T47D (cell line): ENCODE measurements around the gene BCAS3.

Source experiments
- DNase-seq, 2 experiments: peaks; one replicate each; pipeline versions ENCODE4 v3.0.0 to v3.0.0-alpha.2; 2011 to 2012; ENCODE audit warnings: low read depth in 1 of 2, low spot score in 1 of 2
- JUND ChIP-seq: IDR thresholded peaks from 2 replicates; pipeline ENCODE4 v1.6.1; 2012; ENCODE audit warnings: low read depth
- in situ Hi-C: cut with HindIII; loops from 2 replicates; pipeline ENCODE4 v1.10.0; 2016; ENCODE audit warnings: low sequenced_read_pairs, low pct_unique_long_range_greater_than_20kb

BCAS3 gene

DNA sequence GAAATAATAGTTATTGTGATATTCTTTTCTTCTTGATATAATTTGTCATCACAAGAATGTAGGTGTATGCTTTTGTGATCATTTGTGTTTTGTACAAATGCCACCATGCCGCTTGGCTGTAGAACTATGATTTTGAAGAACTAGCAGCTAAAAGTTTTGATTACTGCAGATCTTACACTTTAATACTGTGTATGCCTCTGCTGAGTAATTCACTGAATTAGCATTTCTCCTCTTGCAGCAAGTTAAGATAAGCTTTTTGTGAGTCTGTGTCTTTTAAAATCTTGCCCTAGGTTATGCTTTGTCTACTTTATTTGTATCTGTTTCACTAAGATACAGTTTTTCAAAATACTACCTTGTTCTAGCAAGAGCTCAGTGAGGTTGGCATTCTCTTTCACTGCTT is 395.5 kb downstream of the BCAS3 start:
- no peak for DNase-seq
- in situ Hi-C loops: no loop called here
- TF ChIP-seq JUND: no peak

DNA sequence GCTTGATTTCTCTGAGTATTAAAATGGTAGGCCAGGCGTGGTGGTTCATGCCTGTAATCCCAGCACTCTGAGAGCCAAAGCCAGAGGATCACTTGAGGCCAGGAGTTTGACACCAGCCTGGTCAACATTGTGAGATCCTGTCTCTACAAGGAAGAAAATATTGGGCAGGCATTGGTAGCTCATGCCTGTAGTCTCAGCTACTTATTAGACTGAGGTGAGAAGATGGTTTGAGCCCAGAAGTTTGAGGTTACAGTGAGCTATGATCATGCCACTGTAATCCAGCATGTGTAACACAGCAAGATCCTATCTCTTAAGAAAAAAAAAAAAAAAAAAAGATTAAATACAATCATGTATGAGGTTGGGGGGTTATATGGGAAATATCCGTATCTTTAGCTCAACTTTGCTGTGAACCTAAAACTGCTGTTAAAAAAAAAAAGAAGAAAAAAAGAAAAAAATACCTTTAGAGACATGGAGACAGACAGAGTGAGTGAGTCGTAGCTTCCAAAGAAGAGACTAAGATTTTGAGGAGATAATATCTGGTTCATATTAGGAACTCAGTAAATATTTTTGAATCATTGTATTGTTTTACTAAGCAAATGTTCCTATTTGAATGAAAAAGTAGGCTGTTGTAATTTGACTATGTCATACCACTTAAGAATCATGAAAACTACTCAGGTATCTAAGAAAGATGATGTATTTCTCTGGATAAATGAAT is 396.3 kb downstream of the BCAS3 start:
- TF ChIP-seq JUND: no peak
- DNase-seq: no peak
- in situ Hi-C loops: no loop called here

DNA sequence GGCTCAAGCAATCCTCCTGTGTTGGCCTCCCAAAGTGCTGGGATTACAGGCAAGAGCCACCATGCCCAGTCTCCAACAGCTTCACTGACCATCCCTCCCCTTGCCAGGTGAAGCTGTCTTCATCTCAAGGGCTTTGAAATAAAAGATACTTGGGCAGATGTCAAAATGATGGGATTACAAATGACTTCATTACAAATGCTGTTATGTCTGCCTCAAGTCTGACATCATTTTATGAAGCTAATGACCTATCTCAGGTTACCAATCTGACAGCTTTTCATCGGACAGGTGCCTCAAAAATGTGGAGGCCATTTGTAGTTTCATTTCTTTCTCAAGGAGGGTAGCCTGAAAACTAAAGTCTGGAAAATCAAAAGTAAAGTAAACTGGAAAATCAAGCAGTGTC is 398.3 kb downstream of the BCAS3 start:
- TF ChIP-seq JUND: no peak
- DNase-seq: no peak
- in situ Hi-C loops: no loop called here

DNA sequence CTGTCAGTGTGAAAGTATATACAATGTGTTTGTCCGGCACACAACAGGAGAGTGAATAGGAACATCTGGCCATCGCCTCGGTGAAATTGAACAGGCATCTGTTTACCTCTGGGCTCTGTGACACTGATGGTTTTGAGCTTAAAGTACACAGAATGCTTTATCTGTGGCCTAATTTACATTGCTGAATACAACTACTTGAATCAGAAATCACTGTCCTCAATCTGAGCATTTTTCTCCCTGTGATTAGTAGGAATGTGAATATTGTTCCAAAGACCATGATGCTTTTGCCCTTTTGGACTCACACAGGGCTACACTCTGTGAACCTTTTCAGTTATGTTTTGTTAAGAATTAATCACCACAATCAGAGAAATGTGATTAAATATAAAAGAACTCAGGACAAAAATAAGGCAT is 399.0 kb downstream of the BCAS3 start:
- in situ Hi-C loops: no loop called here
- TF ChIP-seq JUND: no peak
- no peak for DNase-seq

DNA sequence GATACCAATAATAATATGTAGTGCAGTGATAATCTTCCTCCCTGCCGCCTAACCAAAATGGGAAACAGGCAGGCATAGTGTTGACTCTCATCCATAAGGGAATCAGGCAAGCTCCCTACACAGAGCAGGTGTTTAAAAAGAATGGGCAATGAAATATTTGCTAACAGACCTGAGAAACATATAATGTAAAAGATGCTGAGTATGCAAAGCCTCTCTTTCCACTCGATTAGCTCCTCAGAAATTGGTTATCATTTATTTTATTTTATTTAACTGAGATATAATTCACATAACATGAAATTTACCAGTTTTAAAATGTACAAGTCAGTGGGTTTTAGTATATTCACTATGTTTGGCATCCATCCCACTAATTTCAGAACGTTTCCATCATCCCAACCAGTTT is 404.3 kb downstream of the BCAS3 start:
- DNase-seq: no peak
- no peak for TF ChIP-seq JUND
- in situ Hi-C loops: no loop called here

DNA sequence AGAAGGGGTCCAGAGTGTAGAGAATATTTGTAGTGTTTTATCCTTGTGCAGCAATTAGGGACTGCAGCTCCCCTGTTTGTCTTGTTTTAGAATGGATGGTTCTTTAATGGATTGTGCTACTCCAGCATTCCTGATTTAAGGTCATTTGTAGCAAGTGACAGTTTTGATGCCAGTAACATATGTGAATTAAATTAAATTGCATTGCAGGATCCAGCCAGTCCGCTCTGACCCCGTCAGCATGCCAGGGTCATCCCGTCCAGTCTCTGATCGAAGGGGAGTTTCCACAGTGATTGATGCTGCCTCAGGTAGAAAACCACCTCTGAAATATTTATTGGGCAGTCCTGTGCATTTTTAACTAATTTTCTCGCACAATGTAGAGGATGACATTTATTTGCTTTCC is 406.6 kb downstream of the BCAS3 start:
- in situ Hi-C loops: no loop called here
- no peak for TF ChIP-seq JUND
- DNase-seq: no peak

DNA sequence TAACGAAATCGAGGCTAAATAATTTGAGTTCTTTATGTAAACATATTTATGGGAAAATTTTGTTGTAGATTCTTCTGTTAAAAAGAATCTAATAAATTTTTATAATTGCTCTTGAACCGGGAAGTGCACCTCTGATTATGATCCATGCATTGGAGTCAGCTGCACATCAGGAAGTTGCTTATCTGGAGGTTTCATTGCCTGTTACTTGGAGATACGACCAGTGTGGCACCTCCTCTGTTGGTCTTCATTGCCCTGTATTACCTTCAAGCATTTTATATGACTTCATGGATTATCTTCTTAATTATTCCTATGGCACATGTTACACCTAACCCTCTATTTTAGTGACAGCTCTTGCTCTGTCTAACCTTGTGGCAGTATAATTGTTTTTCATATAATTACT is 409.4 kb downstream of the BCAS3 start:
- no peak for TF ChIP-seq JUND
- no peak for DNase-seq
- in situ Hi-C loops: no loop called here

DNA sequence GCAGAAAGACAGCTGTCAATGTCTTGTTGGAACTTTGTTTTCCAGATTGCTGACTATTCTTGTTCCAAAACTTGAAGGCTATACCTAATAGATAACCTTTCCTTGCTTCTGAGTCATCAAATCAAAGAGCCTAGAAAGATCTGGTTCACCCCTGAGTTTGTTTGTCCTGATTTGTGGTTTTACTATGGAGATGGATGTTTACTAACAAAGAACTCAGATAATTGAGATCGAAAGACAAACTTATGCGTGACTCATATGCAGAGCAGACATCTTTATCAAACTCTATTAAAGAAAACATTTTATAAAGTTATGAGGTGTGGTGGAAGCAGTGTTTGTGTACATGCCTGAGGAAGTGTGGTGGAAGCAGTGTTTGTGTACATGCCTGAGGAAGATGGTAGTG is 410.9 kb downstream of the BCAS3 start:
- in situ Hi-C loops: no loop called here
- TF ChIP-seq JUND: no peak
- no peak for DNase-seq

DNA sequence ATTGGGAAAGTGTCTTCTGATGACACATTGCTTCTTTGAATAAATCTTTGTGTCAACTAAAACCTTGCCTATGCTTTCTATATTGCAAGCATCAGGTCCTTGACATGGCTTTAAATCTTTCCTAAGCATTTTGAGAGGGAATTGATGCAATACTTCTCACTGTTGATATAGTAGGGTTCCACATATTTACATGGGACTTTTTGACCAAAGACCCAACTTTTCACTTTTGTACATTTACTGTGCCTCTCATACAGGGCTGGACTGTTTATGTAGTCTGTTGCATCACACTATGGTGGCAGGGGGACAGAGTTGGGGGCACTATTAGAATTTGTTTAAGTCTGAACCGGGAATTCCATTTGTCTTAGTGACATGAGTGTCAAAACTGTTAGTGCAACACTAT is 413.4 kb downstream of the BCAS3 start:
- DNase-seq: no peak
- in situ Hi-C loops: no loop called here

DNA sequence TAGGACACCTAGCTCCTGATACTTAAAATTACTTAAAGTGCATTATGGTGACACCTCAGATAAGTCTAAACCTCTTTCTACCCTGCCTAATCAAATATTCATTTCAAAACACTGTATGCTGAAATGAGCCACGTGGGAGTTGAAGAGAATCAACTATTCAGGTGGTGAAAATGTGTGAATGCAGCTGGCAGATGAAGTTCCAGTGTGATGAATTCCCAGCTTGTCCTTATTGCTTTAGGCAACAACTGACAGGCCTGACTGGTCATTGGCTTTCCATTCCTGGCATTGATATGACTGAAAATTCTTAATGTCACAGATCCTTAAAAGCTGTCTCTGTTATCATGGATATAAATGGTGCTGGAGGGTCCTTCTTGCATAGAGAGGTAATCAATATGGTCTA is 420.1 kb downstream of the BCAS3 start:
- TF ChIP-seq JUND: no peak
- no peak for DNase-seq
- in situ Hi-C loops: no loop called here

More for the DNA sequence above, 413.4 kb downstream of the BCAS3 start:
- no peak for TF ChIP-seq JUND

DNA sequence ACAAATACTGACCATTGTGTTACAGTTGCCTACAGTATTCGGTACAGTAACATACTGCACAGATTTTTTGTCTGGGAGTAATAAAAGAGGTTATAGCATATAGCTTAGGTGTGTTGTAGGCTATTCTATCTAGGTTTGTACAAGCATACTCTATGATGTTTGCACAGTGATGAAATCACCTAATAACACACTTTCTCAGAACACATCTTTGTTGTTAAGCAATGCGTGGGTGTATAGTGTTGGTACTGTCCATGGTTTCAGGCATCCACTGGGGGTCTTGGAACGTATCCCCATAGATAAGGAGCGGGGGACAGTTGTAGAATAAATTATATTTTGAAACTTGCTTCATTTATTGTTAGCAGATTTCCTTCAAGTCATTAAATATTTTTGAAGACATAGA is 428.7 kb downstream of the BCAS3 start:
- in situ Hi-C loops: no loop called here
- peak in 1 of 2 experiments; percentile 12 for DNase-seq
- TF ChIP-seq JUND: no peak

DNA sequence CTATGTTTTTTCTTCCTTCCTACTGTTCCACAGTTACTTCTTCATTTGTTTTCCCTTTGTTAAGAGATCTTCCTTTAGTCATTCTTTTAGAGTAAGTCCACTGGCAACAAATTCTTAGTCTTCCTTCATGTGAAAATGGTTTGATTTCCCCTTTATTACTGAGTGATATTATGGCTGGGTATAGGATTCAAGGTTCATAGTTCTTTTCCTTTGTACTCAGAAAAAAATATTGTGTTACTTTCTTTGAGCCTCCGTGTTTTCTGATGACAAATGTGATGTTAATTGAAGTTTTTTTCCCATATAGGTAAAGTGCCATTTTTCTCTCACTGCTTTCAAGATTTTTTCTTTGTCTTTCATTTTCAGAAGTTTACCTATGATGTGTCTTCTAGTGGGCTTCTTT is 438.9 kb downstream of the BCAS3 start:
- no peak for TF ChIP-seq JUND
- in situ Hi-C loops: no loop called here
- DNase-seq: no peak

DNA sequence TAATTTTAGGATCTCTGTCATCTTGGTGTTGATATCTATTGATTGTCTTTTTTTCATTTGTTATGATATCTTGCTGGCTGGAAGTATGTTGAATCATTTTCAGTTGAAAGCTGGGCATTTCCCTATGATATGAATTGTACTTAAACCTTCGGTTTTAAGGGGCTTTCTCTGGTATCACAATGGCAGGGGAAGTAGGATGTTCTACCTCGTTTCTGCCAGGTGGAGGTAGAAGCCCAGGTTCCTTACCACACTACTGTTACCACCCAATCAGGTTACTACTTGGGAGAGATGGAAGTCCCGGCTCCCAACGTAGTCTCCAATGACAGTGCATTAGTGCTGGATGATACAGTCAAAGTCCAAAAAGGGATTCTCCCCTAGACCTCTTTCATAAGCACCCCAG is 440.3 kb downstream of the BCAS3 start:
- TF ChIP-seq JUND: no peak
- in situ Hi-C loops: no loop called here
- DNase-seq: no peak

DNA sequence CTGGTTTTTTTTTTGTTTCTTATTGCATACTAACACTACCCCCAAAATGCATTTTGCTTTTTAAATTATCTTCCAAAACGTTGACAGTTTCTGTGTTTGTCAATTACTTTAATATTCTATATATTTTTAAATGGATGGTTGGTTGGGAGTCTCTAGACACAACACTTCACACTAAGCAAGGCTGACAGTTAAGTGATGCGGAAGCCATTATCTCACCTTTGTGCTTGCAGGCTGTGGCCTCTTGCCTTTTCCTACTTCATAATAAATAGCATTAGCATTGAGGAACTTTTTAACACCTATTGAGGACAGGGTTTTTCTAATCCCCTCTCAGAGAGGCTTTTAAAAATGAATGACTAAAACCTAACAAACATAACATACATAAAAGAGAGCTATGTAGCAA is 441.2 kb downstream of the BCAS3 start:
- no peak for TF ChIP-seq JUND
- in situ Hi-C loops: no loop called here
- DNase-seq: no peak
